ENCODE measurements around the gene LAIR2. TPM values are rescaled to one million over a fixed set of nuclear protein-coding genes. Genes with fewer than 3 reads are reported as not detected.

LAIR2 gene
- total and polyA plus RNA-seq, 2 donors (not counting 1 experiment from before 2014, with no cell fraction given): not detected

DNA sequence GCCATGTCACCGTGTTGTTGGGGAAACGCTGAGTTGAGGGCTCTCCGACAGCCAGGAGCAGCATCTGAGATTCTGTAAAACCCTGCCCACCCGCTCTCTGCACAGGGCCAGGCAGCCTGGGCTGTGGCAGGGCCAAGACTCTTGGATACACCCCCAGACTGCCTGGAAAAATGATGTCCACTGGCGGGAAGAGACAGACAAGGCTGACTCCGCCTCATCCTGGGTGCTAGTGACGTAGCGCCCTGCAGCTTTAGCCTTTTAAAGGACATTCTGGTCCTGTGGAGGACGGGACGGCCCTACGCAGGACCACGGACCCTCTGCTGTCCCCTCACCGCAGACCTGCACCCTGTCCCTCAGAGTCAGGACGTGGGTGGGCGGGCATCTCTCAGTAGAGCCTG, 50.3 kb downstream of the LAIR2 start:
- no peaks in the 10 kb centered on the region for H3K36me3 ChIP-seq (ENCODE audit: control insufficient read depth, insufficient read depth, low read length)

DNA sequence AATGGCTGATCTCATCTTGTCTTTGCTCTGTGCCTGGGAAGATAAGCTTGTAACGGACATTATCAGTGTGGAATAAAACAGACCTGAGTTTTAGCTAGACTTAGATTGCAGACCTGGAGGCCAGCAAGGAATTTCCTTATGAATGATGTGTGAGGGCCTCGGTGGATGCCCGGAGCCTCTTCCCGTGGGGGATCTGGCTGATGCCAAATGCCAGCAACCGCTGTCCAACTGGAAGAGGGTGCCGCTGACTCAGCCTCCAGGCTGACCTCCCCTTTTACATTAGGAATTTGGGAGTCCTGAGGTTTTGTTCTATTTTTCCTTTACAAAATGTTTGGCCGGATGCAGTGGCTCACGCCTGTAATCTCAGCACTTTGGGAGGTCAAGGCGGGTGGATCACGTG, 51.4 kb downstream of the LAIR2 start:
- H3K9me3 ChIP-seq (ENCODE audit: control insufficient read depth, insufficient read depth, low read depth, low read length): peaks cover 3% of the 10 kb centered on the region
- H3K4me1 ChIP-seq (ENCODE audit: control insufficient read depth, extremely low read depth, insufficient read depth, low read length): no peaks in the 10 kb centered on the region
- H3K27me3 ChIP-seq (ENCODE audit: control insufficient read depth, insufficient read depth, low read length): no peaks in the 10 kb centered on the region
- no peak overlapping the region for H3K4me2 ChIP-seq (ENCODE audit: extremely low read depth, insufficient read depth, low read length)
- TF ChIP-seq, protein P1, sequence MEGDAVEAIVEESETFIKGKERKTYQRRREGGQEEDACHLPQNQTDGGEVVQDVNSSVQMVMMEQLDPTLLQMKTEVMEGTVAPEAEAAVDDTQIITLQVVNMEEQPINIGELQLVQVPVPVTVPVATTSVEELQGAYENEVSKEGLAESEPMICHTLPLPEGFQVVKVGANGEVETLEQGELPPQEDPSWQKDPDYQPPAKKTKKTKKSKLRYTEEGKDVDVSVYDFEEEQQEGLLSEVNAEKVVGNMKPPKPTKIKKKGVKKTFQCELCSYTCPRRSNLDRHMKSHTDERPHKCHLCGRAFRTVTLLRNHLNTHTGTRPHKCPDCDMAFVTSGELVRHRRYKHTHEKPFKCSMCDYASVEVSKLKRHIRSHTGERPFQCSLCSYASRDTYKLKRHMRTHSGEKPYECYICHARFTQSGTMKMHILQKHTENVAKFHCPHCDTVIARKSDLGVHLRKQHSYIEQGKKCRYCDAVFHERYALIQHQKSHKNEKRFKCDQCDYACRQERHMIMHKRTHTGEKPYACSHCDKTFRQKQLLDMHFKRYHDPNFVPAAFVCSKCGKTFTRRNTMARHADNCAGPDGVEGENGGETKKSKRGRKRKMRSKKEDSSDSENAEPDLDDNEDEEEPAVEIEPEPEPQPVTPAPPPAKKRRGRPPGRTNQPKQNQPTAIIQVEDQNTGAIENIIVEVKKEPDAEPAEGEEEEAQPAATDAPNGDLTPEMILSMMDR (conservative IDR thresholded peaks at IDR 0.05 in 1 of 2, IDR thresholded peaks at IDR 0.05 in 1 of 2; ENCODE audit: low read depth in 1 of 2, low read length in 2 of 2): no peak
- H2AFZ ChIP-seq (ENCODE audit: low read length): no peak overlapping the region
- no peaks in the 10 kb centered on the region for H3K36me3 ChIP-seq (ENCODE audit: control insufficient read depth, insufficient read depth, low read length)
- no peaks in the 10 kb centered on the region for H3K79me2 ChIP-seq (ENCODE audit: control insufficient read depth, insufficient read depth, low read length)
- H3K27ac ChIP-seq (ENCODE audit: insufficient read depth, low read length): no peak overlapping the region
- DNase-seq (ENCODE audit: low read depth in 2 of 2): no peak
- H3K4me3 ChIP-seq (replicated peaks in 1 of 4; ENCODE audit: control extremely low read depth in 1 of 4, insufficient read depth in 1 of 4, low read depth in 3 of 4, low read length in 4 of 4): no peak overlapping the region
- no peaks in the 10 kb centered on the region for H4K20me1 ChIP-seq (ENCODE audit: control insufficient read depth, extremely low read depth, insufficient read depth, low read length)
- no peak overlapping the region for H3K9ac ChIP-seq (ENCODE audit: insufficient read depth, low read length)

More for the DNA sequence above, 50.3 kb downstream of the LAIR2 start:
- no peaks in the 10 kb centered on the region for H4K20me1 ChIP-seq (ENCODE audit: control insufficient read depth, extremely low read depth, insufficient read depth, low read length)
- no peak for TF ChIP-seq EZH2 (IDR thresholded peaks at IDR 0.05; ENCODE audit: low read length, missing control alignments)
- TF ChIP-seq, protein P1 (conservative IDR thresholded peaks at IDR 0.05 in 1 of 2, IDR thresholded peaks at IDR 0.05 in 1 of 2; ENCODE audit: low read depth in 1 of 2, low read length in 2 of 2): no peak
- H3K9ac ChIP-seq (ENCODE audit: insufficient read depth, low read length): no peak overlapping the region
- H3K4me1 ChIP-seq (ENCODE audit: control insufficient read depth, extremely low read depth, insufficient read depth, low read length): no peaks in the 10 kb centered on the region
- no peak overlapping the region for H3K4me3 ChIP-seq (replicated peaks in 1 of 4; ENCODE audit: control extremely low read depth in 1 of 4, insufficient read depth in 1 of 4, low read depth in 3 of 4, low read length in 4 of 4)
- peaks cover 3% of the 10 kb centered on the region for H3K9me3 ChIP-seq (ENCODE audit: control insufficient read depth, insufficient read depth, low read depth, low read length)
- H3K27me3 ChIP-seq (ENCODE audit: control insufficient read depth, insufficient read depth, low read length): no peaks in the 10 kb centered on the region
- no peak overlapping the region for H2AFZ ChIP-seq (ENCODE audit: low read length)
- no peak overlapping the region for H3K27ac ChIP-seq (ENCODE audit: insufficient read depth, low read length)
- no peak for DNase-seq (ENCODE audit: low read depth in 2 of 2)
- no peak overlapping the region for H3K4me2 ChIP-seq (ENCODE audit: extremely low read depth, insufficient read depth, low read length)
- no peaks in the 10 kb centered on the region for H3K79me2 ChIP-seq (ENCODE audit: control insufficient read depth, insufficient read depth, low read length)

DNA sequence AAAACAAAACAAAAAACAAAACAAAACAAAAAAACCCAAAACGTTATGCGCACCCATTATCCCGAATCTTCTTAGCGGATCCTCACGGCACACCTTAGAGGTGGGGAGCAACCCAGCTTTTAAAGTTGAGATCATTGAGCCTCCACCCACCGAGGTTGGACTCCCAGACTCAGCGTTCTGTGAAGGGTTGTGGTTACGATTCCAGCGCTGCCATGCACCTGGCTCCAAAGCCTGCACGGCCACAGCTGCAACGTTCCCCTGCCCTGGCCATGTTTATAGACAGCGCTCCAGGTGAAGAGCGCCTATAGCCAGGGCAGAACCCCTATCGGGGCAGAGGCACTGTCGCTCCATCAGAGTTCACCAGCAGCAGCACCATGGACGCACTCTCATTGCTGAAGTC, 52.3 kb downstream of the LAIR2 start:
- no peak overlapping the region for H3K4me3 ChIP-seq (replicated peaks in 1 of 4; ENCODE audit: control extremely low read depth in 1 of 4, insufficient read depth in 1 of 4, low read depth in 3 of 4, low read length in 4 of 4)
- no peak for TF ChIP-seq EZH2 (IDR thresholded peaks at IDR 0.05; ENCODE audit: low read length, missing control alignments)
- TF ChIP-seq, protein P1 (conservative IDR thresholded peaks at IDR 0.05 in 1 of 2, IDR thresholded peaks at IDR 0.05 in 1 of 2; ENCODE audit: low read depth in 1 of 2, low read length in 2 of 2): no peak
- H3K27me3 ChIP-seq (ENCODE audit: control insufficient read depth, insufficient read depth, low read length): no peaks in the 10 kb centered on the region
- DNase-seq (ENCODE audit: low read depth in 2 of 2): no peak
- no peak overlapping the region for H3K27ac ChIP-seq (ENCODE audit: insufficient read depth, low read length)
- H3K4me1 ChIP-seq (ENCODE audit: control insufficient read depth, extremely low read depth, insufficient read depth, low read length): no peaks in the 10 kb centered on the region
- no peak overlapping the region for H2AFZ ChIP-seq (ENCODE audit: low read length)
- H3K36me3 ChIP-seq (ENCODE audit: control insufficient read depth, insufficient read depth, low read length): no peaks in the 10 kb centered on the region
- no peak overlapping the region for H3K4me2 ChIP-seq (ENCODE audit: extremely low read depth, insufficient read depth, low read length)
- no peaks in the 10 kb centered on the region for H4K20me1 ChIP-seq (ENCODE audit: control insufficient read depth, extremely low read depth, insufficient read depth, low read length)
- H3K9me3 ChIP-seq (ENCODE audit: control insufficient read depth, insufficient read depth, low read depth, low read length): peaks cover 3% of the 10 kb centered on the region
- no peak overlapping the region for H3K9ac ChIP-seq (ENCODE audit: insufficient read depth, low read length)
- no peaks in the 10 kb centered on the region for H3K79me2 ChIP-seq (ENCODE audit: control insufficient read depth, insufficient read depth, low read length)
